HG03575 (cell line): ENCODE measurements around the gene RBMS3.

Experiments used
- ATAC-seq: cut with Tn5 transposase; IDR thresholded peaks from one replicate; pipeline ENCODE4 v1.9.1; 2021; ENCODE audit not compliant: unreplicated experiment, insufficient number of reproducible peaks, low FRiP score; ENCODE audit errors: extremely low read depth

Gene RBMS3

DNA sequence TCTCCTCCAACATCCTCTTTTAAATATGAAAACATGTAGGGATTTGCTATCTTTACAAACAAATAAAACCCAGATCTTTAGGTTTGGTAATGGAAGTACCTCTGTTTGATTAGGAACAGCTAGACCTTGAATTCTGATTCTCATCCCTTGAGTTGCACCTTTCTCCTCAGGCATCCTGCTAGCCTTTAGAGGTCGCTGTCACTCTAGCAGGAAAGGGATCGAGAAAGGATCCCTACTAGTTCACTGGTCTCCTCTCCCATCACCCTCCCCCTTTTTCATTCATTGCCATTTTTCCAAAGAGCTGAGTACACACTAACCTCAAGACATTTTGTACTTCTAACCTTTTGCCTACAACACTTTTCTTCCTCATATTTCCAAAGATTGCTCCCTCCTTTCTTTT lies 569.8 kb downstream of the RBMS3 start:
- no peak for ATAC-seq

DNA sequence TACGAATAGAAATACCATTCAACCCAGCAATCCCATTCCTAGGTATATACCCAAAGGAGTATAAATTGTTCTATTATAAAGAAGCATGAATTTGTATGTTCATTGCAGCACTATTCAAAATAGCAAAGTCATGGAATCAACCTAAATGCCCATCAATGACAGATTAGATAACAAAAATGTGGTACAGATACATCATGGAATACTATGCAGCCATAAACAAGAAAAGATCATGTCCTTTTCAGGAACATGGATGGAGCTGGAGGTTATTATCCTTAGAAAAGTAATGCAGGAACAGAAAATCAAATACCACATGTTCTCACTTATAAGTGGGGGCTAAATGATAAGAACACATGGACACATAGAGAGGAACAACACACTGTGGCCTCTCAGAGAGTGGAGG lies 571.9 kb downstream of the RBMS3 start:
- ATAC-seq: no peak

DNA sequence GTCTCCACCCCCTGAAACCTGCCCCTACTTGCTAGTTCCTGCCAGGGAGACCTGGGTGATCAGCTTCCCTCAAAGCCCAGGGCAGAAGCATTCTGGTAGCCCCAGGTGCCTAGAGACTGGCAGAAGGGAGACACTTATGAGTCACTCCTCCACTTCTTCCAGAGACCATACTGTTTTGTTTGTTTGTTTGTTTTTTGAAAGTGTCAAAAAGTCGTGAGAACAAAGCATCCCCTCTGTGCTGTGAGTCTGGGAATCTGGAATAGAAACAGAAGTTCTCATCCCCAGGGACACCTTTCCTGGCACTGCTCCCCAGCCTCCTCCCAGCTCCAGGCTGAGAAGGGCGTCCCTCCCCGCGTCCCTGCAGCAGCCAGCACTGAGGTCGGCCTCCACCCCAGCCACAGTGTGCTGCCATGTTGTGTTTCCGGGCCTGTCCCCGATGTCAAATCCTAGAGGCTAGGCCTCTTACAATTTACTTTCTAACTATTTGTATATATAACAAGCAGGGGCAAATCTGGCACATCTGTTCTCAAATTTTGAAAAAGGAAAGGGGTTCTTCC lies 573.0 kb downstream of the RBMS3 start:
- ATAC-seq: no peak

DNA sequence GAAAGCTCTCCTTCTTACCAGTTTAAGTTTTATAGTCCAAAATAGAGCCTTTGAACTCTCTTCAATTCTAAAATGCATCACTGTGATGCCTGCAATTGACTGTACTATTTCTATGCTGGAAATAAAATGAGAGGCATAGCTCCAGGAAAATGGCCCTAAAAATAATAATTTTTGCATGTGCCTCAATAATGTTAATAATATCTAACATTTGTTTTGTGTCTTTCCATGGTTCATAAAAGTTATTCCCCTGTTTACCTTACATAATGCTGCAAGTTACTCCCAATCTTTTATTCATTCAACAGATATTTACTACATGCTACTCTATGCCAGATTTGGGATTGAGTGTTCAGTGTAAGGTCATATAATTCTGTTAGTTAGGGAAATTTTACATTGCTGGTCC lies 574.0 kb downstream of the RBMS3 start:
- ATAC-seq: no peak

DNA sequence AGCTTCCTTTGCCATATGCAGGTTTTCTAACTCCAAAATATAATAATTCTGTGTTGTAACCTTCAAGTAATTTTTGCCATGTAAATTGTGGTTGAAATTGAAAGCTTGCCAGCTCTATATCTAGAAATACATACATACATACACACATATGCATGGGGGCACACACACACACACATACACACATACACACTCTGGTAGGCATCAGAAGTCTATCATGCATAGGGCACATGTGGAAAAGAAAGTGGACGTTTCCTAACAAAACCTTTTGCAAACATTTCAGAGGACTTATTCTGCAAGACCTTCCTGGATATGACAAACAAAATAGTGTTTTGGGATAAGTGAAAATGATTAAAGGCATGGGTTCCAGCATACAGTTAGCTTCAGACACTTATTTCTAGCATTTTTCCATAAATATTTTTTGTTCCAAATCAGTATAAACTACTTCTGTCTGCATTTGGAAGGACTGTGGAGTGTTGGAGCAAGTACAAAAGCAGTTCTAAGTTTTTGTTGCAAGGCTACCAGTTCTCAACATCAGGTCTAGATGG lies 578.9 kb downstream of the RBMS3 start:
- ATAC-seq: no peak

DNA sequence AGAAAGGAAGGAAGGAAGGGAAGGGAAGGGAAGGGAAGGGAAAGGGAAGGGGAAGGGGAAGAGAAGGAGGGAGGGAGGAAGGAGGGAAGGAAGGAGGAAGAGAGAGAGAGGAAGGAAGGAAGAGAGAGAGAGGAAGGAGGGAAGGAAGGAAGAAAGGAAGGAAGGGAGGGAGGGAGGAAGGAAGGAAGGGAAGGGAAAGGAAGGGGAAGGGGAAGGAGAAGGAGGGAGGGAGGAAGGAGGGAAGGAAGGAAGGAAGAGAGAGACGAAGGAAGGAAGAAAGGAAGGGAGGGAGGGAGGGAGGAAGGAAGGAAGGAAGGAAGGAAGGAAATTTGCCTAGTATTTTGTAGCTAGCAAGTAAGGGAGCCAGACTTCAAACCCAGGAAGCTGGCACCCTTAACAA lies 583.9 kb downstream of the RBMS3 start:
- ATAC-seq: no peak

DNA sequence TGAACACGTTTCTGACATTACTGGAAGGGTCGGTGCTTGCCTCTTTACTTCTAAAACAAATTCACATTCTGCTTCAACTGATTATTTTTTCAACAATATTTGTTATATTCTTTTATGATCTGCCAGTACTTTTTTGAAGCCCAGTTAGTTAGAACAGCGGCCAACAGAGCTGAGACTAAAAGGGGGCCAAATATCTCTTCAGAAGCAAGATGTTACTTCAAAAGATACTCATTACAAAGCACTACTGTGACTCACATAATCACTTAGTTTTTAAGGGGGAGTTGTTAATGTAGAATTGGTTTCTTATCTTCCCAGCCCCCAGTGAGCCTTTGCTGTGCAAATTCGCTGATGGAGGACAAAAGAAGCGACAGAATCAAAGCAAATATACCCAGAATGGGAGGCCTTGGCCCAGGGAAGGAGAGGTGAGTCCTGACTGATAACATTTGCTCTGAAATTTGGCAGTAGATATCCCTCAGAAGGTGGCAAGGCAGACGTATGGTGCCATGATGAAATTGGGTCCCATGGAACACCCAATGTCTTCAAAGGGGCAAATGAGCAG lies 587.8 kb downstream of the RBMS3 start:
- no peak for ATAC-seq

DNA sequence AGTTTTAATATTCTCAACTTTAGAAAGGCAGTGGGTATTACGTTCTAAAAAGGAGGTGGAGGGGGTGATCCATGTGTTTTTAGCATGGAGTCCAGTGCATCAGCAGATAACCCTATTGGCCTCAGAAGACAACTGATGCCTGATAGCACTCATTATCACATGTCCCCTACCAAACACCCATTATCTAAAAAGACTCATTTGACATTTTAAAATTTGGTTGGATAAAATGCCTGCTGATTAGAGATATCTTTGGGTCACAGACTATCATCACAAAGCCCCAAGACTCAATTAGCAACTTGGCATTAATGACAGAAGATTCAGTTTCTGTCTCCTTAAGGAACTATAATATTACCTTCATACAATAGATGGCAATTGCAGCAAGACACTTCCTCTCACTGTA lies 589.3 kb downstream of the RBMS3 start:
- no peak for ATAC-seq

DNA sequence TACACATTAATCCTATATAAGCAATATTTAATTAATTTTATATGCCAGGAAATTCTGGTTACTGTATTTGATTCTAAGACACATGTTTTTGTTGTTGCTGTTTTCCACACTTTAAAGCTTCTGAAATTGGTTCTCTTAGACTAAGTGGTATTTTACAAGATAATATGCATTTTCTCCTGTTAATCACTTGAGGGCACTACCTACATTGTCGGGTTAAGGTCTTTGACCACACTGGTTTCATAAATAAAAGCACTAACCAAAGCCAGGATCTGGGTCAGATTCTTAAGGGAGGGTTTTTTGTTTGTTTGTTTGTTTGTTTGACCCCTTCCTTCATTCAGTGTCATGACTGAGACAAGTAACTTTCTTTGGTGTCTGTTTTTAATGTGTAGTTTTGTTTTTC lies 590.2 kb downstream of the RBMS3 start:
- ATAC-seq: no peak

DNA sequence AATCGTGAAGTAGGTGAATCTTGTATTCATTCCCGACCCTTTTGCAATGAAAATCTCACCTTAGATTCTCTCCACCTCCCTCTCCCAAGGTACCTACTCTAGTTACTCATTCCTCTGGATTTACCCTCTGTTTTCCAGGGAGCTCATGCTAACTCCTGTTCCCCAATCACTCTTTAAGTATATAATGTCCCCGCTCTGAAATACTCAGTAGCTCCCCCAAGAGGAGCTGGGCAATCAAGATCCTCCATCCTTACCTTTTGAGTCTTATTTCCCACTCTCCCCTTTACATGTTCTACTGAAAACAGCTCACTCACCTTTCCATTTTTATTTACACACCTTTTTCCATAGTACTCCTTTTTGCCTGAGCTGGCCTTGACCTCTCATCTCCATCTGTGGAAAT lies 599.9 kb downstream of the RBMS3 start:
- ATAC-seq: no peak

DNA sequence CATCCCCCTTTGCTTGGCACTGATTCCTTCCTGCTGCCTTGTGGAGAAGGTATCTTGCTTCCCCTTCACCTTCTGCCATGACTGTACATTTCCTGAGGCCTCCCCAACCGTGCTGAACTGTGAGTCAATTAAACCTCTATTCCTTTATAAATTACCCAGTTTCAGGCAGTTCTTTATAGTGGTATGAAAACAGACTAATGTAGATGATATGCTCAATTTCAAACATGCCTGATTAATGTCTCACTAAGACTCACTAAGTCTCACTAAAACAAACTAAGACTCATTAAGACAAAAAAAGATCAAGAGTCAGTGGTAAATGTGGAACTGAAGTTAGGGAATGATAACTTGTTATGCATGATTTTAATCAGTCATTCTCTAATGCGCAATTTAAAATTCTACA lies 606.6 kb downstream of the RBMS3 start:
- no peak for ATAC-seq

DNA sequence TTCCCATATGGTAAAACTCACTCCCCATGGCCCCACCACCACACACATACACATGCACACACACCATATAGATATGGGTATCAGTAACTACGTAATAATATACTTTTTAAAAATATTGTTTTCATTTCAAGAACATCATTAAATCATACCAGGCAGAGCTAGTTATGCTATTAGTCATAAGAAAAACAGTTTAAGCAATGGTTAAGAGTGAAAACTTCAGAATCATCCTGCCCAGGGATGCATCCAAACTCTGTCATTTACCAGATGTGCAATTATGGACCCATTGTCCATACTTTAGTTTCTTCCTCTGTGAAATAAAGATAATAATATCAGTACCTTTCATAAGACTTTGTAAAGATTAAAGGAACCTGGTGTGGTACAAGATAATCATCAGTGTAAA lies 608.3 kb downstream of the RBMS3 start:
- no peak for ATAC-seq

DNA sequence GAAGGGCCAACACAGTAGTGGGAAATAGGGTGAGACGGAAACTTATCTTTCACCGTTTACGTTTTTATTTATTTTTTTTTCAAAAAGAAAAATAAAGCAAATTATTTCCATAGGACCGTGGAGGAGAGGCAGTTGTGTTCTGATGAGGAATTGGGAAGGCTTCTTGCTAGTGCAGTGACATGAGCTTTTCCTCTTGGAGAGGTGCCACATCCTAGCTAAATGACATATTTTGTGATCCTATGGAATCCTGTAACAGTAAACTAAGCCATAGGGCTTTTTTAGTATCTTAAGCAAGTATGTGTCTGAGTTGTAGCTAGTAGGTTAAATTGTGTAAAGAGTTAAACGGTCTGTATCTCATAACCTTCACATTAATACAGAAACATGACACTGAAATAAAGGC lies 609.9 kb downstream of the RBMS3 start:
- no peak for ATAC-seq

DNA sequence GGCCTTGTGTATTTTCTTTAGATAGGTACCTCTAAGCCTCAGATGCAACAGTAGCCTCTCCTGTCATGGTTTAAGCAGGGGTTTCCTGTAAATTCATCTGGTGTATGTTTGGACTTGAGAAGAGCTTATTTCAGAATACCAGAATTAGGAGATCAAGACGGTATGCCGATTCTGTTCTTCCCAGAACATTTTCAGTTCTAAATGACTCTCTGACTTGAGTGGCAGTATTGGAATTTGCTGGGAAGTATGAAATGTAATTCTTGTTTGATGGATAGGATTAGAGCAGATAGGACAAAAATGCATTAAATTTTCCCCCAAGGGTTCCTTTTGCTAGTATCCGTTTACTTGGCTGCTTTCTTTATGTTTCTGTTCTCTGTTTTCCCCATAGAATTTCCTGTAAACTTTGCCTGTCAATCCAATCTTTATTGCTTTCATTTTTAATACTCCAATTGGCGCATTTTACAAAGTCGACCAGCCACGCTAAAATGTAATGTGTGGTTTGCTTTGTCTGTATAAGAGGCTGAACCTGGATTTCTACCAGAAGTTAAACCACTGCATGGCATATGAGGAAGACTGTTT lies 612.2 kb downstream of the RBMS3 start:
- no peak for ATAC-seq

DNA sequence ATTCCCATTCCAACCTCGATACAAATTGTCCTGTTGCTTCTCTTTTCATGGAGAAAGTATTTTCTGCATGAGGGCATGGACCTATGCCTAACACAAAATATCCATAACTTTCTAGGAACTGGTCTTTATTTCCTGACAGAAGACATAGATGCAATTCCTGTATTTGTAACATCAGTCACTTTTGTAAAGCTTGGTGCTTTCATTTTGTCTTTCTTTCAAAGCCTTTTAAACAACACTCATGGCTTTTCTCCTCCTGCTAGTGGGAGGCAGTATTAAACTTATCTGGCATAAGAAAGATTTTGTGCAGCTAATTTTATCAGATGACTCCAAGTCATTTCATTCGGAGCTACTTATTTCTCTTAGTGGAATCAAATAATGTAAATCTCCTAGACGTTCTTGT lies 616.0 kb downstream of the RBMS3 start:
- ATAC-seq: no peak

DNA sequence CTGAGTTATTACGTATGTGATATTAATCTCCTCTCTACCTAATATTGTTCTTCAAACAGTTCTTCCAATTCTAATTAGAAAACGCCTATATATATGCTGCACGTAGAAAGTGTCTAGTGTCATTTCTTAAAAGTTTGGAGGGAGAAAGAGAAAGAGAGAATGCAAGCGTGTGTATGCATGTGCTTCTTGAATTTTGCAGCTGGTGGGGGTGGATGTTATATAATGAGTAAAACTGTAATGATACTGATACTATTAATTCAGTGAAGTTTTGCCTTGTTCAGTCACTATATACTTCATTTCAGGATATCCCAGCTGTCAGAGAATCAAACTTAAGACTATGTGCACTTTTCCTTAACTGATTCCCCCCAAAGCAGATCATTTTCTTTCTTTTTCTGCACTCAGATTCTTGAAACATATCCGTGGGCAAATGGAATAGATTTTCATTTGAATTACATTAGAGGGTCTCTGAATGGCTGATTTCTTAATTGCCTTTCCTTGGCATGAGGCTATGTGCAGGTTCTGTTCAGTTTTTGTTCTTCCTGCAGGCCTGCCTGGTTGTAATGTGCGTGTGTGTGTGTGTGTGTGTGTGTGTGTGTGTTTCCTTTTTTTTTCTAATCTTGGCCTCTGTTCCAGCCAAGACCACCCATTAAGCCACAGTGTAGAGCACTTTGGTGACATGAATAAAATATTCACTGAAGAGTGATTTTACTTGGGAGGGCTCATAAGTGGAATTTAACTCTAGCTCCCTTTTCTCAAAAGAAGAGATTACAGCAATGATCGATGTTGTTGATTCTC lies 617.5 kb downstream of the RBMS3 start:
- no peak for ATAC-seq

DNA sequence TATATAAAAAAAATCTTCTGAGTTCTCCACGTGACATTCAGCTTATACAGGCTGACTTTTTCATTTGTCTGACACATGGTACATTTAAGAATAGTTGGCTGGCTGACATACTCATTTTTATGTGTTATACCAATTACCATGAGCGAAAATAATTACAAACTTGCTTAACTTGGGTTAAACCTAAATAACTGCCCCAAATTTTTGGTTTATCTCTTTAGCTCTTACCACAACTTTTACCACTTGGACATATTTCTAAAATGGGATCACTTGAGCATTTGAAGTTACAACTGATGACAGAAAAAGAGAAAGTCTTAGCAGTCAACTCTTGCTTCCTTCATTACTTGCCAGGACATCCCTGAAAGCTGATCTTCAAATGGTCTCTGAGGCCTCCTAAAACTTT lies 618.1 kb downstream of the RBMS3 start:
- ATAC-seq: no peak

DNA sequence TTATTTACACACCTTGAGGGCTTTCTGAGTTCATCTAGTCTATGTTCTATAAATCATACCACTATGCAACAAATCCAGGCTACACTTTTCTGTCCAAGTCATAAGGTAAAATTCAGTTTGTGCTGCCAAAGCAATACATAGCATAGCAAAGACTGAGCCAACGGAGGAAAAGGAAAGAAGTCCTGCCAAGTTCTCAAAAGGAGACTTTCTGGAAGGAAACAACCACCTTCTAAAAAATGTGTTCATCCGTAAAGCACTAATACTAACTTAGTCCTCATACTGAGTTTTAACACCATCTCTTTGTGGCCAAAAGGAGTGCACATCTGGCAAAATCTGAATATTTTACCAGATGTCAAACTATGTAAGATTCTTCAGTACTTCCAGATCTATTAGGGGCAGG lies 620.2 kb downstream of the RBMS3 start:
- ATAC-seq: no peak

DNA sequence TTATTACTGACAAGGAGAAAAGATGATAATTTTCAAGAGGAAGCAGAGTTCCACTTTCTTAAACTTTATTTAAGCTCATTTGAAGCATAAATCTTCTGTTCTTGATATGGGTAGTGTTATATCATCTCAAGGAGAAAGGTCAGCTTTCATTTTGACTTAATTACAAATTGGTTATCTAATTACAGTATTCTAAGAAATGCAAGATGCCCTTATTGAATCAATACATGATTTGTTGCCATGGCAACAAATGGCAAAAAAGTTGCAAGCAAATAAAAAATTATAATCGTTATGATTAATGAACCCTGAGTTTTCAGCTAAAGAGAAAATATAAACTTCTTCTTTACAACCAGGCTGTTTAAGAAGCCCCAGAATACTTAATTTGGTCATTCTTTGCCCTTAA lies 622.7 kb downstream of the RBMS3 start:
- ATAC-seq: no peak

DNA sequence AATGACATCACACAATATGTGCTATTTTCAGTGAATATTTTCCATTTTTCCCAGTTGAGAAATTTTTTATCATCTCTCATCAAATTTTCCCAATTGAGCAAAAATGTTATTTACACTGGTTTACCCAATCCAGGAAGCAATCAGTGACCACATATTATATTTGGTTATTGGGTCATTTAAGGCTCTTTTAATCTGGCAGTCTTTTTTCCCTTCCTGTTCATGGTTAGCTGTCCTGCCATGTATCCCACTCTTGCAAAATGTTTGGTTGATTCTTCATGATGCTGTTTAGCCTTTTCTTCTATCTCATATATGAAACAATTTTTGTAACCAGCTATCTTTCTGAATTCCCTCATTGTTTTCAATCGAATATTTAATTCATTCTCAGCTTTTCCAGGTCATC lies 626.0 kb downstream of the RBMS3 start:
- ATAC-seq: no peak
